ENCODE results near the gene LPAR3.
A peak's percentile ranks its signal among the peaks of the same experiment; 100 is the strongest.
"Not testable (repeated sequence)": the region's sequence is repeated elsewhere in the genome, so short reads cannot be mapped to it uniquely, and the experiment has no call there.

The LPAR3 gene, protein sequence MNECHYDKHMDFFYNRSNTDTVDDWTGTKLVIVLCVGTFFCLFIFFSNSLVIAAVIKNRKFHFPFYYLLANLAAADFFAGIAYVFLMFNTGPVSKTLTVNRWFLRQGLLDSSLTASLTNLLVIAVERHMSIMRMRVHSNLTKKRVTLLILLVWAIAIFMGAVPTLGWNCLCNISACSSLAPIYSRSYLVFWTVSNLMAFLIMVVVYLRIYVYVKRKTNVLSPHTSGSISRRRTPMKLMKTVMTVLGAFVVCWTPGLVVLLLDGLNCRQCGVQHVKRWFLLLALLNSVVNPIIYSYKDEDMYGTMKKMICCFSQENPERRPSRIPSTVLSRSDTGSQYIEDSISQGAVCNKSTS

GRCh38 chr1:84892705-84893618, at the start of gene LPAR3:
Gene LPAR3, minus strand, starts transcription at chr1:84893206. Its CDS starts 27,086 bp downstream, at chr1:84866120.
- DNase-seq = peak; percentile 40

GRCh38 chr1:84941843-84942242, 48.8 kb upstream of the LPAR3 start:
- DNase-seq = no peak

GRCh38 chr1:84940481-84940880, 47.5 kb upstream of the LPAR3 start:
- no peak for DNase-seq

GRCh38 chr1:84939761-84940160, 46.8 kb upstream of the LPAR3 start:
- DNase-seq = no peak

DNA sequence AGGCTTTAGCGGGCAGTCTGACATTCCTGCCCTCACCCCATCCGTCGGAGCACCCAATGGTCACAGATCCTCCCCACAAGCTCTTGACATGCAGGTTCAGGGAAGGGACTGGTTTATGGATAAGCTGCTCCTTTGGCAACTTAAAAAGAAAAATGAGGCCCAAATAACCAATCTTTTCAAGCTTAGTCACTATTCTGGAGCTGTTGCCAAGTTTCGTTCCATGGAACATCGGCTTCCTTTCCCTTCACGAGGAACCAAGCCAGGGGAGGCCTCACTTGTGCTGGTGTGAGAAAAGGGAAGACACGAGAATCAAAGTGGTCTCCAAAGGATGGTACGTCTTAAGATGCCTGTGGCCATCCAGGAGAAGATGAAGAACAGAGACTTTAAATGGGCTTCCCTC, 46.1 kb upstream of the LPAR3 start:
- DNase-seq = peak; percentile 10

GRCh38 chr1:84936116-84936810, 43.3 kb upstream of the LPAR3 start:
- peak; percentile 52 for DNase-seq

DNA sequence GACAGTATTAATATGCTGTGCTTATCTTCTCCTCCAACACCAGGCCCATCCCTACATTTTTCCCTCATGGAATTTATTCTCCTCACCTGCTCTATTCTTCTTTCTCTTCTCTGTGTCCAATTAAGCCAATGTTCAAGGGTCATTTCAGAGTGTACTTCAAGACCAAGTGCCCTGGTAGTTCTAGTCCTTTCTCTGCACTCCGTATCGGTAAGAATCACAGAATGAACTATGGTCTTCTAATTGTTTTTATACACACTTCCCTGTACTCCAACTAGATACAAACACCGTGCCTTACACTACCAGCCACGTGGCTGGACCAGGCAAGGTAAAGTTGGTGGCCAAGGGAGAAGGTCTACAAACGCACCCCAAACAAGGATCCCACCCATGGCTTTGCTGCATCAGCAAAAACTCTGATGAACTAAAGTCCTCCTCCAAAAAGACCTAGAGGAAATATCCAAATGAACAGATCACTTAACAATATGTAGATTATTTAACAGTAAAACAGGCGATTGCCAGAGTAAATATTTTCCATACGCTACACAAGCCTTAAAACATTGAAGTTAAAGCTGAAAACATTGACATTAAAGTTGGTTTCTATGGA, 40.1 kb upstream of the LPAR3 start:
- no peak for DNase-seq

- DNase-seq = no peak
These were observed 37.8 kb upstream of the LPAR3 start for GRCh38 chr1:84930831-84931230.

DNA sequence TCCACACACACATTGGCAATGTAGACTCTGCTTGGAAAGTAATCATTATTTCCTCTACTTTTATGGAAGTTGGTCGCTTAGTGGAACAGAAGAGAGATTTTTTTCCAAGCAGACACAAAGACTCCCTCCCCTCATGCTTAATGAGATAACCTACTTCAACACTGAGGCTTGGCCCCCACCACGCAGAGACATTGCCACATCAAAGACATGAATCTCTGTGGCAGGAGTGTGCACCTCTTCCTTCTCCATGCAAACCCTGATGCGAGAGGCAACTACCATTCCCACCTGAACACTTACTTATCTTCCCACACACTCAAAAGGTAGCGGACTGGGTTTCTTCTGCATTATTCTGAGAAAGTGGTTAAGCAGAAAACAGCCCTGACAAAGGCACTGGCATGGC, 37.3 kb upstream of the LPAR3 start:
- DNase-seq = no peak

- no peak for DNase-seq
These were observed 36.6 kb upstream of the LPAR3 start for GRCh38 chr1:84929581-84929980.

- no peak for DNase-seq
These were observed 36.0 kb upstream of the LPAR3 start for GRCh38 chr1:84928979-84929378.

DNA sequence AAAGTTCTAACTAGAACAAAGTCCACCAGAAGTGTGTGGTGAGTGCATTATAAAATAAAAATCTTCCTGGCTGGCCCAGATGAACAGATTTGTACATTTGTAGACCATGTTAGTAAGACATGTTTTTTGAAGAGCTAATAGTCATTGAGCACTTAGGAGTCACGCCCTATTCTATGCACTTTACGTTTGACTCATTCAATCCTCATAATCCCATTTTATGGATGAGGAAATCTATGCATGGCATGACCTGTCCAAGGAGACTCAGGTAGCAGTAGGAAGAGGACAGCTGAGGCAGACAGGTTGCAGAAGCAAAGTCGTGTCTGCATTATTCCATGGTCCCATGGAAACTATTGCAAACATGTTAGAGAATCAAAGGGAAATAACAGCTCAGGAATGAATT, 30.3 kb upstream of the LPAR3 start:
- DNase-seq = no peak

DNA sequence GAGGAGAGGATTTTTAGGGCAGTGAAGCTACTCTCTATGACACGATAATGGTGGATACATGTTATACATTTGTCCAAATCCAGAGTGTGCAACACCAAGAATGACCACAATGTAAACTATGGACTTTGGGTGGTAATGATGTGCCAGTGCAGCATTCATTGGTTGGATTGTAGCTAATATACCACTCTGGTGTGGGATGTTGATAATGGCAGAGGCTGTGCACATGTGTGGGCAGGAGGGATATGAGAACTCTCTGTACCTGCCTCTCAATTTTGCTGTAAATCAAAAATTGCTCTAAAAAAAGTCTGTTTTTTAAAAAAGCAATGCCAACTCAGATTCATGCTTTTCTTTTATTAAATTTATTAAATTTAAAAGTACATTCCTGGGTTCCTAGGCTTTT, 27.2 kb upstream of the LPAR3 start:
- DNase-seq = no peak

GRCh38 chr1:84919461-84919970, 26.5 kb upstream of the LPAR3 start:
- DNase-seq = no peak

GRCh38 chr1:84918726-84919336, 25.8 kb upstream of the LPAR3 start:
- no peak for DNase-seq

- DNase-seq = no peak
These were observed 23.9 kb upstream of the LPAR3 start for GRCh38 chr1:84916897-84917296.

- no peak for DNase-seq
These were observed 20.5 kb upstream of the LPAR3 start for GRCh38 chr1:84913555-84913892.

- DNase-seq = no peak
These were observed 19.9 kb upstream of the LPAR3 start for GRCh38 chr1:84912726-84913554.

- DNase-seq = not testable (repeated sequence)
These were observed 15.9 kb upstream of the LPAR3 start for GRCh38 chr1:84908746-84909464.

DNA sequence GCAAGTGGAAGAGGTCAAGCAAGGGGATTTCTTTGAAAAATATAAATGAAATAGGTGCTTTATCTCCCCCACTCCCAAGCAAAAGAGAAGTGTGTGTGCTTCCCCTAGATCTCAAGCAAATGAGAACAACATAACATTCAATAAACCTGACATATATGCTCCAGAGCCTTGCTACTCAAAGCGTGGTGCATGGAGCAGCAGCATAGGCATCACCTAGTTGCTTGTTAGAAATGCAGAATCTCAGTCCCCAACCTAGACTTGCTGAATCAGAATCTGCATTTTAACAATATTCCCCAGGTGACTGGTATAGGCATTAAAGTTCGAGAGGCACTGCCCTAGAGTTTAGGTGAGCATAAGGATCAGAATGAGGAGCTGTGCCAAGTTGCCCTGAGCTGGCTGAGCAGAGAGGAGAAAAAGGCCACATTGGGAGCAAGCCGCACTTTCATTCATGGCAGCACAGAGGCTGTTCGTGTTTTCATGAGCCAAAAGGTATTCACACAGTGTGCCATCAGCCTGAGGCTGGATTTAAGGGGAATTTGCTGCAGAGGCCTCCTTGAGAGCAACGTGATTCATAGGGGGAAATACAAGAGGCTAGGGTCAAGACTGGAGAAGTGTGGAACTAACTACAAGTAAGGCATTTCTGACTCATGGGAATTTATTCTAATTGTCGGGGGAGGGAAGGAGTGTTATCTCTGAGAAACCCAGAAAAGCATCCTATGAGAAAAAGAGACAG, 14.3 kb upstream of the LPAR3 start:
- DNase-seq = peak; percentile 5

All from HCEC 1CT (cell line).